ENCODE results near the gene RAP2B.
"Not testable (repeated sequence)": the region's sequence is repeated elsewhere in the genome, so short reads cannot be mapped to it uniquely, and the experiment has no call there.

RAP2B gene

GRCh38 chr3:153193786-153194476 lies 31.9 kb downstream of the RAP2B start:
- not testable (repeated sequence) for DNase-seq (ENCODE audit: low read depth in 2 of 2)

DNA sequence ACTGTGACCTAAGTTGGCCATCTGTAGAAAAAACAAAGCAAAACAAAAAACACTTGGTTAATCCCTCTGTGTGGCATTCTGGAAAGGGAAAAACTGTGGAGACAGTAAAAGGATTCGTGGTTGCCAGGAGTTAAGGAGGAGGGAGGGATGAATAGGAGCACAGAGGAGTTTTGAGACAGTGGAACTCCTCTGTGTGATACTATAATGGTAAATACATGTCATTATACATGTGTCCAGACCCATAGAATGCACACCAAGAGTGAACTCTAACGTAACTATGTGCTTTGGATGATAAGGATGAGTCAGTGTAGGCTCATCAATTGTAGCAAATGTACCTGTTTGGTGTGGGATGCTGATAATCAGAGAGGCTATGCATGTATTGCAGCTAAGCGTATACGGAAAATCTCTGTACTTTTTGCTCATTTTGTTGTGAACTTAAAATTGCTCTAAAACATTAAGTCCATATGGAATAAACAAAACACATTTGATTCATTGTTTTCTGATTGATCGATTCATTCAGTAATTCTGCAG lies 33.4 kb downstream of the RAP2B start:
- DNase-seq (ENCODE audit: low read depth in 2 of 2): no peak

DNA sequence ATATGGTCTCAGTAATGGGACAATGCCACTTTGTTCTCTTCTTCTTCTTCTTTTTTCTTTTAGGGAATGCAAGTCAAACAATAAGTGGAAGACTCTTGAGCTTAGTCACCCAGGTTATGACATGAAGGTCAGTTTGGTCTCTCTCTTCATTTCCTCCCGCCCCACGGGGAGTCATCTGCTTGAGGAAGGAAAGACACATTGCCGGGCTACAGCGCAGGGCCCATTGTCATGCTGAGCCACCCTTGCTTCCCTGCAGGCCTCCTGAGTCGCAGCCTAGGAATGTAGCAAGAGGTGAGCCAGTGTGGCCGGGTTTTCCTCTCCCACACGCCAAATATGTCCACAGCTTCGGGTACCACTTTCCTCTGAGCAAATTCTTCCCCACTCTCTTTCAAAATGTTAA lies 47.6 kb downstream of the RAP2B start:
- no peak for DNase-seq (ENCODE audit: low read depth in 2 of 2)

DNA sequence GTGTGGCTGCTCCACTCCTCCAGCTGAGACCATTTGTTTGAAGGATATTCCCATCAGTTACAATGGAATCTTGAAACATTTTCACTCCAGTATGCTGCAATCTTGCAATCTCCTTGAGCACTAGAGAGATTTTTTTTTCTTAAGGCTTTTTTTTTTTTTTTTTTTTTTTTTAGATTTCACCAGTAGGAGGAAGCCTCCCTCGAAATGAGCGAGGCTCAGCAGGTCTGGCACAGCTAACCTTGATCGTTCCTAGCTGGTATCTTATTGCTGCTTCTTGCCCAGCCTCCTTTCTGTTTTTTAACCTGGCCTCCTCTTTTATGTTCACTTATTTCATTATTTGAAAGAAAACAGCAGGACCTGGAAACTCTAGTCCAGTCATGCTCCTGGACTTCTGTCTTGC lies 48.1 kb downstream of the RAP2B start:
- DNase-seq (ENCODE audit: low read depth in 2 of 2): no peak

DNA sequence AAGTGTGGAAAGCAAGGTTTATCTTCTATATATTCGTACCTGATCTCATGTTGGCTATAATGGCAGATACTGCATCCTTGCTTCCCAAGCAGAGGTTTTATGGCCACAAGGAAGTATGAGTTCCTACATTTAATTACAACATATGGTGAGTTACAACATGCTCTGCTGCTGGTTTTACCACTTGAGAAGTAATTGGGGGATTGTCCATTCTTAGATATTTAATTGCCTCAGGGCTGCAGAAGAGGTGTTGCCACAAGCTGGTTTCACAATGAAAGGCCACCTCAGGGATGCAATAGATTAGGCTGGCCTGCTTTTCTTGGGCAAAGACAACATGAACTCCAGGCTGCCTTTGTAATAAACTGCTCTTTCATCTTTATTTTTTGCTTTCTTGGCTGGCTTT lies 48.6 kb downstream of the RAP2B start:
- no peak for DNase-seq (ENCODE audit: low read depth in 2 of 2)

DNA sequence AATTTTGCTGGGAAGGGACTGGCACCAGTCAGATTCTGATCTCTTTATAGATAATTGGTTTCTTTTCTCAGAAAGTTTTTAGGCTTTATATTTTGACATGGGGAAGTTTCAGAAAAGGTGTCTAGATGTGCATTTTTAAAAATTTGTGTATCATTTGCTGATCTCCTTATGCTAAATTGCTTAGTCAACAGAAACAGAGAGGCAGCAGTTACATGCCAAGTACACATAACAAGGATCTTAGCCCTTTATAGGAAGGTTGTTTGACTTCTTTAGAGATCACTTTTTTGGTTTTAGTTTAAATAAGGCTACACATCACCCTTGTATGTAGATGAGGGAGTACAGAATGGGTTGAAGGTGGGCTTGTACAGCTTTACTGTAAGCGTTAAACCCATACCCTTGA lies 53.5 kb downstream of the RAP2B start:
- no peak for DNase-seq (ENCODE audit: low read depth in 2 of 2)

DNA sequence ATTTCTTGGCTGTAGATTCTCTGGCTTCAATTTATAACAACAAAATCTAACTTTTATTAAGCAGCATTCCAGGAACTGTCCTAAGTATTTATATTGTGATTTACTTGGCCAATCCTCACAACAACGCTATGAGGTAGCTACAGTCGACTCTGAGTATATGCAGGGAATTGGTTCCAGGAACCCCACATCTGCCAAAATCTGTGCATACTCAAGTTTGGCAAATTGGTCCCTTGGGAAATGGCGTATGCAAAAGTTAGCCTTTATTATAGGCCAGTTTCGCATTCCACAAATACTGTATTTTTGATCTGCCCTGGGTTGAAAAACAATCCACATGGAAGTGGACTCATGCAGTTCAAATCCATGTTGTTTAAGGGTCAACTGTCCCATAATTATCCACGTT lies 53.9 kb downstream of the RAP2B start:
- DNase-seq (ENCODE audit: low read depth in 2 of 2): no peak

DNA sequence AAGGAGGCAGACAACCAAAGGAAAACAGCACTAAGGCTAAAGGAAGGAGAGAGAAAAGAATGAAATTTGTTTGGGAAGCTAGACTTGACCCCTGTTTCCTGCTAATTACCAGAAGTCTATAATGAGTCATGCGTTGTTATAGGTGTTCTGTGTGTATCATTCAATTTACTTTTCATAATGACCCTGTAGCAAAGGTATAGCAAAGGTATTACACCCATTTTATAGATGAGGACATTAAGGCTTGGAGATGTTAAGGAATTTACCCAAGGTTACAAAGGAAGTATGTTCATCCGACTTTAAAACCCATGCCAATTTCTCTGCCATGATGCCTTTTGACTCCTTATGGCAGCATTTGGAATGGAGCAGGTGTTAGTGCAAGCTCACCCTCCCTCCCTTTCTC lies 54.9 kb downstream of the RAP2B start:
- no peak for DNase-seq (ENCODE audit: low read depth in 2 of 2)

GRCh38 chr3:153219146-153219545 lies 57.1 kb downstream of the RAP2B start:
- DNase-seq (ENCODE audit: low read depth in 2 of 2): no peak

All from stimulated activated CD4-positive, alpha-beta T cell treated with anti-CD3 and anti-CD28 coated beads, Interleukin-4, amount 100 ng/mL, for 48 hours (primary cell).